Lower leg skin (tissue), 3 donors: ENCODE measurements around the gene ALPP.

Experiments
- CTCF ChIP-seq, 3 donors: fragments of 450-650 bp; IDR thresholded peaks; one replicate each; pipeline ENCODE4 v1.5.1; 2016; ENCODE audit warnings: antibody characterized with exemption in 3 of 3, mild to moderate bottlenecking in 3 of 3, moderate library complexity in 2 of 3
- POLR2A ChIP-seq, 2 donors: fragments of 450-650 bp; IDR thresholded peaks; one replicate each; pipeline ENCODE4 v1.6.1; 2016 to 2017; ENCODE audit warnings: antibody characterized with exemption in 2 of 2, mild to moderate bottlenecking in 1 of 2, moderate library complexity in 1 of 2

- TF ChIP-seq CTCF (IDR thresholded peaks at IDR 0.05), result no peak
- TF ChIP-seq POLR2A (IDR thresholded peaks at IDR 0.05), result no peak
These were observed 3.4 kb upstream of the ALPP start for GRCh38 chr2:232375164-232375563.
